HK-2 (cell line): Measurements from ENCODE around the gene IZUMO4.

Experiments used
- DNase-seq: peaks from one replicate; pipeline ENCODE4 v3.0.0-alpha.2; 2018; ENCODE audit not compliant: unreplicated experiment

Gene IZUMO4

DNA sequence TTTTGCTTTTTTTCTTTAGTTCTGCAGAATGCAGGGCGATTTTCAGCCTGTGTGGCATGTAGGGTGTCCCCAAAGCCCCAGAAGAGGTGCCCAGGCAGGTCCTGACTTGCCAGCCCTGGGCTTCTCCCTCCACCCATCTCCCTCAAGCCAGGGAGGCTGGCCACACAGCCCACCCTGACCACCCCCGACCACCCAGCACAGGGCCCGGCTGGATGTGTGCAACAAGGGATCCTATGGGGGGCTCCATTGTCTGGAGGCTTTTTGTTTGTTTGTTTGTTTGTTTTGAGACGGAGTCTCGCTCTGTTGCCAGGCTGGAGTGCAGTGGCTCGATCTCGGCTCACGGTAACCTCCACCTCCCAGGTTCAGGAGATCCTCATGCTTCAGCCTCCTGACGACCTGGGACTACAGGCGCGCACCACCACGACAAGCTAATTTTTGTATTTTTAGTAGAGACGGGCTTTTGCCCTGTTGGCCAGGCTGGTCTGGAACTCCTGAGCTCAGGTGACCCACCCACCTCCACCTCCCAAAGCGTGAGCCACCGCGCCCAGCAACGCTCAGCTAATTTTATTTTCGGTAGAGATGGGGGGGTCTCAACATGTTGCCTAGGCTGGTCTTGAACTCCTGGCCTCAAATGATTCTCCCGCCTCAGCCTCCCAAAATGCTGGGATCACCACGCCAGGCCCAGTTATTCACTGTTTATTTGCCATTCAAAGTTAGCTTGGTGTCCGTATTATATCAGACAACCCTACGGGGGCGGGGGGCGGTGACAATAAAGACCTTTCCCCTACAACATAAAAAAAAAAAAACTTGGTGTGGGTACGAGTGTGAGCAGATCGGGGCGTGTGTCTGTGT lies 37.9 kb upstream of the IZUMO4 start:
- no peak for DNase-seq

- DNase-seq, result peak; percentile 91
These were observed 37.1 kb upstream of the IZUMO4 start for GRCh38 chr19:2059422-2060201.

DNA sequence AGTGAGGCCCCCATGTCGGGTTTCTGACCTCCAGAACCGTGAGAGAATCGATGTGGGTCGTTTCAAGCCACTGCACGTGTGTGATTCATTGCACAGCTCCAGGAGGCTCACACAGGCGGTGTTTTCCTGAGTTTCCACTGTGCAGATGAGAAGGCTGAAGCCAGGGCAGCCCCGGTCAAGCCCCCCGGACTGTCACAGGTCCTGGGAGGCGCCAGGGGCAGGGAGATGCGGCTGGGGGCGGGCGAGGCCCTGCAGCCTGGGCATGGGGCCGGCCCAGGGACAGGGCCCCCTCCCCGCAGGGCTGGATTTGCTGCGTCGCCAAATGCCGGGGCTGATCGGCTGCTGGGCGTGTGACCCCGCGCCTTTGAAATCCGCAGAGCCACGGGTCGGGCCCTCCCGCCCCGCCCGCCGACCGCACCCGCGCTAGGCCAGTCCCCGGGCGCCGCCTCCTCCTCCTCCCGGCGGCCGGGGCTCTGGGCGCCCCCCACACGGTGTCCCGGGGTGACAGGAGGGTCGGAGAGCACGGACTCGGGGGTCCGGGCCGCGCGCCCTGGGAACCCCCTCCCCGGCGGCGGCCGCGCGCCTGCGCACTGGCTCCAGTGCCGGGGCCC lies 35.7 kb upstream of the IZUMO4 start:
- DNase-seq, result peak; percentile 84

DNA sequence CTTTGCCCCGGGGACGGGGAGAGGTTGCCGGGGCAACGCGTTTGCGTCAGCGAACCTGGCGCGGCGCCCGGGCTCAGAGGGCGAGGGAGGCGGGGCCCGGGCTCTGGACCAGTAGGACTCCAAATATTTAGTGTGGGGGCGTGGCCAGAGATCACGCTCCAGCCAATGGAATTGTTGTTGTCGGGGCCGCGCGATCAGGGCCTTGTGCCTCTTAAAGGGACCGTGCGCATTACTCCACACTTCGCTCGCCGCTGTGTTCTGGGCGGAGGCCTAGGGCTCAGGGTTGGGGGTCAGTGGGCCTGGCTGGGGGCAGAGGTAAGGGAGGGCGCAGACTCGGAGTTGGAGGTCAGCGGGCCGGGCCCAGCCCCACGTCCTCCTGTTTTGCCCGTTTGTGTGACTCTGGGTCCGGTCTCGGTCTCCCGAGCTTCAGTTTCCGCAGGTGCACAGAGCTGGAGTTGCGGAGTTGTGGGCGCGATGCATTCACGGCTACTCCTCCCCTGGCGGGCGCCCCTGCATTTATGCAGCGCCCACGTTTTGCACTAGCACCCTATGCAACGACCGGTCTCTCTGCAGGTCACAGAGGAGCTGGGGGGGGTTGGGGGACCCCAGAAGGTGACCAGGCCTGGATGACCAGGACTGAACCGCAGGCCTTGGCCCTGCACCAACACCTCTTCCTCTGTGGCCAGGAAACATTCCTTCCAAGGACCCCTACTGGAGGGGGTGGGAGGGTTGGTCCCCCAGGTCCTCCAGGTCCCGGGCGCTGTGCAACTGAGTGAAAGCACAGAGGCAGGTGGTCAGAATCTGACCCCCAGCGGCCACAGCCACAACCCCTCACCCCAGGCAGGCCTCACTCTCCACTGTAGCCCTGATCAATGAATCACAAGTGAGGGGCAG lies 35.0 kb upstream of the IZUMO4 start:
- DNase-seq, result peak; percentile 98

- no peak for DNase-seq
These were observed 34.4 kb upstream of the IZUMO4 start for GRCh38 chr19:2062389-2062729.

DNA sequence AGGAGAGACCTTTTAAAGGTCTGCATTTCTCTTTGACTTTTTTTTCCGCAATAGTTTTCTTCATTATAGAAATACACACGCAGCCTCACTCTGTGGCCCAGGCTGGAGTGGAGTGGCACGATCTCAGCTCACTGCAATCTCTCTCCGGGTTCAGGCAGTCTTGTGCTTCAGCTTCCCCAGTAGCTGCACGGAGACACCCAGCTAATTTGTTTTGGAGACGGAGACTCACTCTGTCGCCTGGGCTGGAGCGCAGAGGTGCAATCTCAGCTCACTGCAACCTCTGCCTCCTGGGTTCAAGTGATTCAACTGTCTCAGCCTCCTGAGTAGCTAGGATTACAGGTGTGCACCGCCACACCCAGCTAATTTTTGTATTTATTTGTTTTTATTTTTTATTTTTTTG lies 33.9 kb upstream of the IZUMO4 start:
- DNase-seq, result no peak

- DNase-seq, result no peak
These were observed 32.9 kb upstream of the IZUMO4 start for GRCh38 chr19:2063824-2064223.

GRCh38 chr19:2064395-2064787 lies 32.3 kb upstream of the IZUMO4 start:
- no peak for DNase-seq

- no peak for DNase-seq
These were observed 31.8 kb upstream of the IZUMO4 start for GRCh38 chr19:2064788-2065524.

- DNase-seq, result no peak
These were observed 26.3 kb upstream of the IZUMO4 start for GRCh38 chr19:2070436-2070827.

- DNase-seq, result no peak
These were observed 25.6 kb upstream of the IZUMO4 start for GRCh38 chr19:2070986-2071673.

- no peak for DNase-seq
These were observed 23.8 kb upstream of the IZUMO4 start for GRCh38 chr19:2072757-2073551.

DNA sequence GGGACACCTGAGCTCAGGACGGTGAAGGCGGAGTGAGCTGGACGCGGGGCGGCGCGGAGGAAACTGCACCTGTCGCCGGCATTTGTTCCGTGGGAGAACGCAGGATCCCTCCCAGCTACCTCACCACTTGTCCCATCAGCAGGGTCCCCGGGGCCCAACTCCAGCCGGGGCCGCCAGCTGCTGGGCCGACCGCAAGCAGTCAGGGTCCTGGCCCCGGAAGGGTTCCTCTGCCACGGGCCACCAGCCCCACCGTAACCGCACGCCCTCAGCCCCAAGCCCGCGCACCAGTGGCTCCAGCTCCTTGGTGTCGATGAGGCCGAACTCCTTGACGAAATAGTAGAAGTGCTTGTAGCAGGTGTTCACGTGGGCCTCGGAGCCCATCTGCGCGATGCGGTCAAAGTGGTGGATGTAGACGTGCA lies 20.2 kb upstream of the IZUMO4 start:
- DNase-seq, result no peak

GRCh38 chr19:2077398-2077797 lies 19.3 kb upstream of the IZUMO4 start:
- DNase-seq, result no peak

- no peak for DNase-seq
These were observed 18.7 kb upstream of the IZUMO4 start for GRCh38 chr19:2077833-2078619.

DNA sequence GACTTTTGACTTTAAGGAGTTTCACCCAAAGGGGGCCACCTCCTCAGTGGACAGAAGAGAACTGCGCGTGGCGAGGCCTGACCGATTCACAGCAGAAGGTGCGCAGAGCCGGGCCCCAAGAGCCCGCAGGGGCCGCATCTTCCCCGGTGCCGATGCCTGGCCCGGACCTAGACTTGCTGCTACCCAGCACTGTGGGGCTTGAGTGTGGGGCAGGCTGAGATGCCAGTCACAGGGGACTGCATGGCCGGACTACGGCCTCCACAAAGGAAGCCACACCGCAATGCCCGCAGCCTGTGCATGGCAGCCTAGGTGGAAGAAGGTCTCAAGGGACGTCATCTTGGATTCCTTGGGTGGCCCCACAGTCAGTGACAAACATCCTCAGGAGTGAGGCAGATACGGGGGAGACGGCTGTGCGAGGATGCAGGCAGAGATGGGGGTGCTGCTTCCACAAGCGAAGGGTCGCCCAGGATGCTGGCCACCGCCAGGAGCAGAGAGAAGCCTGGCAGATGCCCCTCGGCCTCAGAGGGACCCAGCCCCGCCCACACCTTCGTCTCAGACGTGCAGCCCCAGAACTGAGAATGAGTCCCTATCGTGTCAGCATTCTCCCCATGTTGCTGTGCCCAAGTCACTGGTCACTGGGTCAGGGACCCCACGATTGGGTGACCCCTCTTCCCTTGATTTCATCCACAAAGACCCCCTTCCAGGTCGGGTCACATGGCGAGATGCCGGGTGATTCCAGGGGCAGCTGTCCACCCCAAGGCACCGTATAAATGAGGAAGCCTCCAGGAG lies 17.4 kb upstream of the IZUMO4 start:
- no peak for DNase-seq

GRCh38 chr19:2079865-2080301 lies 16.8 kb upstream of the IZUMO4 start:
- no peak for DNase-seq
